Measurements from ENCODE around the gene MRFAP1.

GRCh38 chr4:6655924-6656323 is 15.4 kb downstream of the MRFAP1 start:
- TF ChIP-seq EZH2 (IDR thresholded peaks at IDR 0.05; ENCODE audit: low read length, missing control alignments) = no peak
- no peak for TF ChIP-seq CTCF (conservative IDR thresholded peaks at IDR 0.05 in 1 of 2, IDR thresholded peaks at IDR 0.05 in 1 of 2; ENCODE audit: low read depth in 1 of 2, low read length in 2 of 2)
